Endothelial cell of umbilical vein (primary cell): Measurements from ENCODE around the gene CAMSAP1. TPM values are rescaled to one million over a fixed set of nuclear protein-coding genes. Genes with fewer than 3 reads are reported as not detected.

ENCODE experiments used
- BruUV-seq: library from RNA; stranded (reverse); fragments of 400-500 nt; replicated peaks from 2 replicates; lab custom pipeline; 2021; lab: Mats Ljungman, UMichigan
- CTCF ChIA-PET: fragments of 300-600, 350-600 bp; sonication (Branson Sonifier 250); formaldehyde crosslinking; loops from one replicate; lab custom pipeline; 2021; ENCODE audit warnings: antibody characterized with exemption, inconsistent platforms; lab: Charles Lee
- POLR2A ChIA-PET: fragments of 300-600, 350-600 bp; sonication (Branson Sonifier 250); formaldehyde crosslinking; loops from one replicate; lab custom pipeline; 2021; ENCODE audit warnings: antibody characterized with exemption, inconsistent platforms; lab: Charles Lee
- DNase-seq: peaks from one replicate; pipeline ENCODE4 v3.0.0-alpha.2; 2011; ENCODE audit warnings: low read depth, low spot score
- FAIRE-seq: peaks from 2 replicates; lab custom pipeline; 2011; peaks lifted over from hg19 to GRCh38; lab: Jason Lieb, UNC
- H2AFZ ChIP-seq: 2 replicates; pipeline ENCODE4 v1.6.0; 2012; ENCODE audit warnings: low read depth, low read length, control low read depth, inconsistent platforms
- H3K27ac ChIP-seq: 2 replicates; pipeline ENCODE4 v1.5.1; 2011; ENCODE audit warnings: low read depth, mild to moderate bottlenecking, control low read depth, low read length, moderate library complexity; ENCODE audit not compliant: insufficient read depth
- H3K27me3 ChIP-seq, 2 experiments: 2 replicates each; pipeline versions ENCODE4 v1.6.0 to v1.6.1; 2011; ENCODE audit warnings: low read length in 2 of 2, mixed read lengths in 1 of 2; ENCODE audit not compliant: control insufficient read depth in 2 of 2, insufficient read depth in 2 of 2
- H3K36me3 ChIP-seq, 2 experiments: 2 replicates in 1 of 2; 3 replicates in 1 of 2; pipeline ENCODE4 v1.5.1; 2011; ENCODE audit warnings: low read length in 2 of 2, mild to moderate bottlenecking in 1 of 2, moderate library complexity in 1 of 2; ENCODE audit not compliant: control insufficient read depth in 2 of 2, insufficient read depth in 2 of 2; ENCODE audit errors: extremely low read depth in 1 of 2
- H3K4me1 ChIP-seq: 3 replicates; pipeline ENCODE4 v1.5.1; 2011; ENCODE audit warnings: mild to moderate bottlenecking, low read length; ENCODE audit not compliant: control insufficient read depth, insufficient read depth; ENCODE audit errors: extremely low read depth
- H3K4me2 ChIP-seq: 2 replicates; pipeline ENCODE4 v1.6.1; 2011; ENCODE audit warnings: low read length, control low read depth, mixed read lengths; ENCODE audit not compliant: insufficient read depth
- H3K4me3 ChIP-seq, 3 experiments: fragments of 200-600 bp in 1 of 3; sonication (generic), shearing (Covaris generic) in 1 of 3; replicated peaks in 1 of 3; 2 replicates each; pipeline ENCODE4 v1.5.1; 2011 to 2016; ENCODE audit warnings: control low read depth in 3 of 3, low read length in 3 of 3, mild to moderate bottlenecking in 2 of 3, inconsistent platforms in 1 of 3, low read depth in 1 of 3, moderate library complexity in 1 of 3; ENCODE audit not compliant: insufficient read depth in 1 of 3
- H3K79me2 ChIP-seq: 2 replicates; pipeline ENCODE4 v1.6.0; 2012; ENCODE audit warnings: low read length, inconsistent platforms; ENCODE audit not compliant: control insufficient read depth, insufficient read depth
- H3K9ac ChIP-seq: replicated peaks from 2 replicates; pipeline ENCODE3; 2011; ENCODE audit warnings: low read length, control low read depth; ENCODE audit not compliant: insufficient read depth; ENCODE audit errors: extremely low read depth
- H3K9me1 ChIP-seq: replicated peaks from 3 replicates; pipeline ENCODE4 v1.6.0; 2011; ENCODE audit warnings: mild to moderate bottlenecking, low read length; ENCODE audit not compliant: control insufficient read depth, insufficient read depth; ENCODE audit errors: extremely low read depth
- H3K9me3 ChIP-seq: replicated peaks from 2 replicates; pipeline ENCODE4 v1.5.1; 2012; ENCODE audit warnings: low read length, inconsistent platforms; ENCODE audit not compliant: control insufficient read depth, insufficient read depth
- H4K20me1 ChIP-seq: replicated peaks from 2 replicates; pipeline ENCODE3; 2011; ENCODE audit warnings: mild to moderate bottlenecking, low read length; ENCODE audit not compliant: control insufficient read depth, insufficient read depth; ENCODE audit errors: extremely low read depth
- EZH2 ChIP-seq: IDR thresholded peaks from 2 replicates; pipeline ENCODE4 v1.6.1; 2012; ENCODE audit warnings: borderline replicate concordance, low read depth, mild to moderate bottlenecking, moderate library complexity, low read length, inconsistent platforms; ENCODE audit not compliant: severe bottlenecking
- FOS ChIP-seq: IDR thresholded peaks from 2 replicates; pipeline ENCODE4 v1.6.1; 2011; ENCODE audit warnings: mild to moderate bottlenecking, low read length, moderate library complexity, borderline replicate concordance; ENCODE audit not compliant: insufficient read depth
- GATA2 ChIP-seq: IDR thresholded peaks from 2 replicates; pipeline ENCODE4 v1.7.0; 2011; ENCODE audit warnings: low read depth, mild to moderate bottlenecking, moderate library complexity, mixed read lengths, low read length; ENCODE audit not compliant: insufficient read length, insufficient read depth
- JUN ChIP-seq: IDR thresholded peaks from 2 replicates; pipeline ENCODE4 v1.6.1; 2011; ENCODE audit warnings: borderline replicate concordance, low read depth; ENCODE audit not compliant: insufficient read length, insufficient read depth
- MAX ChIP-seq: IDR thresholded peaks from 2 replicates; pipeline ENCODE4 v1.6.1; 2011; ENCODE audit not compliant: insufficient read depth, insufficient read length
- MYC ChIP-seq: IDR thresholded peaks from one replicate; pipeline ENCODE4 v1.6.1; 2011; ENCODE audit warnings: mild to moderate bottlenecking, low read depth, low read length
- POLR2A ChIP-seq: IDR thresholded peaks from 2 replicates; pipeline ENCODE4 v1.6.1; 2012; ENCODE audit warnings: low read depth, mild to moderate bottlenecking, control low read depth, low read length
- POLR2AphosphoS5 ChIP-seq: IDR thresholded peaks from 2 replicates; pipeline ENCODE4 v1.6.1; 2012; ENCODE audit warnings: low read depth, mild to moderate bottlenecking, control low read depth, low read length, moderate library complexity; ENCODE audit not compliant: insufficient read depth
- dilution Hi-C: fragments of 300-500 bp; cut with MboI; formaldehyde crosslinking; loops from one replicate; pipeline ENCODE4 v1.15.0; 2019; ENCODE audit warnings: low sequenced_read_pairs; ENCODE audit not compliant: extremely low pct_ligation_motif_present
- intact Hi-C: fragments of 100-400 bp; cut with micrococcal nuclease; formaldehyde crosslinking; loops from one replicate; pipeline ENCODE4 v1.10.0; 2022
- polyA plus RNA-seq, 4 experiments: library from polyadenylated mRNA; depleted of rRNA in 3 of 4; stranded (reverse) in 3 of 4; unstranded in 1 of 4; fragments of >200 nt; gene quantifications; 2 replicates each; pipeline versions ENCODE4 v1.2.1 to v1.2.3, GENCODE V29; 2011 to 2012; ENCODE audit warnings: missing spikeins in 1 of 4
- total RNA-seq: library from RNA; stranded (reverse); gene quantifications from 2 replicates; pipeline ENCODE4 v1.2.3, GENCODE V29; 2021
- TF ChIP-seq, protein P1 (sequence below), 2 donors: IDR thresholded peaks; 1 replicate in 1 of 2; 2 replicates in 1 of 2; pipeline ENCODE4 v1.5.1; 2011; ENCODE audit warnings: low read length in 2 of 2, mild to moderate bottlenecking in 2 of 2, moderate library complexity in 2 of 2, control low read depth in 1 of 2, inconsistent platforms in 1 of 2, low read depth in 1 of 2; ENCODE audit not compliant: insufficient read depth in 1 of 2; ENCODE audit errors: extremely low read depth in 1 of 2

CAMSAP1 gene
- total and polyA plus RNA-seq, 2 donors (not counting 3 experiments of a cell fraction or from before 2014, with no cell fraction given), result 8.1 to 25.5 TPM

- POLR2A ChIA-PET, result no interaction called here
- no peak overlapping the region for H3K4me3 ChIP-seq
Measured at GRCh38 chr9:135880438-135880837, 26.9 kb downstream of the CAMSAP1 start.

More at GRCh38 chr9:135880438-135880837, 26.9 kb downstream of the CAMSAP1 start:
- Histone ChIP-seq H3K9me1 (no peaks in the 10 kb centered on the region), H3K4me1 (peaks cover 2% of the 10 kb centered on the region), H3K9ac (no peak overlapping the region), H3K9me3 (no peaks in the 10 kb centered on the region), H3K27ac (no peak overlapping the region), H2AFZ (no peak overlapping the region), H3K4me2 (no peak overlapping the region), H3K79me2 (peaks cover 88% of the 10 kb centered on the region), H3K36me3 (peaks cover 0 to 7% of the 10 kb centered on the region in 2 experiments), H3K27me3 (no peaks in the 10 kb centered on the region), H4K20me1 (peaks cover 2% of the 10 kb centered on the region)
- CTCF ChIA-PET, result interaction anchor here (1.3 kb wide), 1 partner anchor 8 kb away, joined by 4 read pairs; no protein-coding TSS in a partner anchor
- dilution Hi-C loops, result no loop called here
- DNase-seq, result no peak
- no peak for FAIRE-seq
- no TSS peak for BruUV-seq
- TF ChIP-seq, protein P1, sequence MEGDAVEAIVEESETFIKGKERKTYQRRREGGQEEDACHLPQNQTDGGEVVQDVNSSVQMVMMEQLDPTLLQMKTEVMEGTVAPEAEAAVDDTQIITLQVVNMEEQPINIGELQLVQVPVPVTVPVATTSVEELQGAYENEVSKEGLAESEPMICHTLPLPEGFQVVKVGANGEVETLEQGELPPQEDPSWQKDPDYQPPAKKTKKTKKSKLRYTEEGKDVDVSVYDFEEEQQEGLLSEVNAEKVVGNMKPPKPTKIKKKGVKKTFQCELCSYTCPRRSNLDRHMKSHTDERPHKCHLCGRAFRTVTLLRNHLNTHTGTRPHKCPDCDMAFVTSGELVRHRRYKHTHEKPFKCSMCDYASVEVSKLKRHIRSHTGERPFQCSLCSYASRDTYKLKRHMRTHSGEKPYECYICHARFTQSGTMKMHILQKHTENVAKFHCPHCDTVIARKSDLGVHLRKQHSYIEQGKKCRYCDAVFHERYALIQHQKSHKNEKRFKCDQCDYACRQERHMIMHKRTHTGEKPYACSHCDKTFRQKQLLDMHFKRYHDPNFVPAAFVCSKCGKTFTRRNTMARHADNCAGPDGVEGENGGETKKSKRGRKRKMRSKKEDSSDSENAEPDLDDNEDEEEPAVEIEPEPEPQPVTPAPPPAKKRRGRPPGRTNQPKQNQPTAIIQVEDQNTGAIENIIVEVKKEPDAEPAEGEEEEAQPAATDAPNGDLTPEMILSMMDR (IDR thresholded peaks at IDR 0.05; ENCODE audit: extremely low read depth in 1 of 2, insufficient read depth in 1 of 2, low read depth in 1 of 2, low read length in 2 of 2), result no peak
- TF ChIP-seq EZH2, result no peak
- no peak for TF ChIP-seq MAX
- no peak for TF ChIP-seq JUN
- no peak for TF ChIP-seq POLR2A
- no peak for TF ChIP-seq POLR2AphosphoS5
- TF ChIP-seq FOS, result no peak
- no peak for TF ChIP-seq GATA2
- TF ChIP-seq MYC, result no peak
- intact Hi-C loops, result no loop called here
